Breast epithelium (tissue), 4 donors: ENCODE data around the gene SF3A2. TPM values are rescaled to one million over a fixed set of nuclear protein-coding genes. Genes with fewer than 3 reads are reported as not detected.

Source experiments
- DNase-seq, 2 donors: peaks; one replicate each; pipeline ENCODE4 v3.0.0-alpha.2; 2019; ENCODE audit warnings: low spot score in 2 of 2
- H3K27ac ChIP-seq, 2 donors: fragments of 200-600 bp; sonication (generic) in 1 of 2; one replicate each; pipeline ENCODE4 v1.5.1; 2016 to 2019; ENCODE audit warnings: mild to moderate bottlenecking in 1 of 2
- H3K27me3 ChIP-seq, 2 donors: fragments of 200-600 bp; sonication (generic) in 1 of 2; one replicate each; pipeline versions ENCODE4 v1.5.1 to v1.6.0; 2017 to 2019; ENCODE audit warnings: control low read depth in 1 of 2, mild to moderate bottlenecking in 1 of 2
- H3K36me3 ChIP-seq: fragments of 200-600 bp; one replicate; pipeline ENCODE4 v1.5.1; 2019
- H3K4me1 ChIP-seq, 2 donors: fragments of 200-600 bp; sonication (generic); one replicate each; pipeline ENCODE4 v1.5.1; 2016 to 2019; ENCODE audit warnings: control low read depth in 1 of 2
- H3K4me3 ChIP-seq, 3 donors: fragments of 200-600 bp; sonication (generic); 1 replicate in 2 of 3; 2 replicates in 1 of 3; pipeline ENCODE4 v1.5.1; 2016 to 2019; ENCODE audit warnings: mild to moderate bottlenecking in 3 of 3, moderate library complexity in 2 of 3
- H3K9me3 ChIP-seq, 2 donors: fragments of 200-600 bp; sonication (generic) in 1 of 2; one replicate each; pipeline ENCODE4 v1.5.1; 2016 to 2019; ENCODE audit warnings: control low read depth in 1 of 2
- CTCF ChIP-seq, 3 donors: fragments of 450-650 bp; IDR thresholded peaks; one replicate each; pipeline ENCODE4 v1.5.1; 2016 to 2017; ENCODE audit warnings: antibody characterized with exemption in 3 of 3, mild to moderate bottlenecking in 3 of 3, moderate library complexity in 3 of 3
- POLR2A ChIP-seq: fragments of 450-650 bp; IDR thresholded peaks from one replicate; pipeline ENCODE4 v1.6.1; 2016; ENCODE audit warnings: antibody characterized with exemption, mild to moderate bottlenecking, moderate library complexity
- POLR2AphosphoS5 ChIP-seq, 3 donors: sonication (generic); formaldehyde crosslinking; IDR thresholded peaks; one replicate each; pipeline ENCODE4 v1.6.1; 2017; ENCODE audit warnings: antibody characterized with exemption in 3 of 3
- intact Hi-C: fragments of 100-400 bp; cut with DNase I; formaldehyde crosslinking; loops from one replicate; pipeline ENCODE4 v1.15.1; 2023; ENCODE audit warnings: low total_unique reads
- total RNA-seq, 3 donors: library from RNA; depleted of rRNA; stranded (reverse); fragments of >200 nt; gene quantifications; one replicate each; pipeline ENCODE4 v1.1.0, GENCODE V29; 2016

Gene SF3A2
- total RNA-seq, 3 donors from 2014 or later: 32.6 to 38.0 (median 33.3) TPM

- intact Hi-C loops: no loop called here
- no peak for DNase-seq
- Histone ChIP-seq H3K27me3 (no peaks in the 10 kb centered on the region), H3K4me1 (no peaks in the 10 kb centered on the region), H3K27ac (no peak overlapping the region), H3K9me3 (no peaks in the 10 kb centered on the region), H3K4me3 (no peak overlapping the region), H3K36me3 (no peaks in the 10 kb centered on the region)
- TF ChIP-seq CTCF (IDR thresholded peaks at IDR 0.05): no peak
- TF ChIP-seq POLR2A: no peak
- no peak for TF ChIP-seq POLR2AphosphoS5 (IDR thresholded peaks at IDR 0.05)
Measured at GRCh38 chr19:2226840-2227360, 9.7 kb upstream of the SF3A2 start.

GRCh38 chr19:2227415-2228156 is 9.0 kb upstream of the SF3A2 start:
- TF ChIP-seq CTCF (IDR thresholded peaks at IDR 0.05) (no peak), POLR2A (no peak), POLR2AphosphoS5 (IDR thresholded peaks at IDR 0.05) (no peak)
- Histone ChIP-seq H3K27ac (no peak overlapping the region), H3K36me3 (no peaks in the 10 kb centered on the region), H3K9me3 (no peaks in the 10 kb centered on the region), H3K4me1 (no peaks in the 10 kb centered on the region), H3K4me3 (no peak overlapping the region), H3K27me3 (no peaks in the 10 kb centered on the region)
- no peak for DNase-seq
- intact Hi-C loops: no loop called here

- intact Hi-C loops: no loop called here
- Histone ChIP-seq H3K9me3 (no peaks in the 10 kb centered on the region), H3K27me3 (no peaks in the 10 kb centered on the region), H3K4me1 (no peaks in the 10 kb centered on the region), H3K27ac (no peak overlapping the region), H3K36me3 (no peaks in the 10 kb centered on the region), H3K4me3 (no peak overlapping the region)
- DNase-seq: no peak
- TF ChIP-seq POLR2A (no peak), CTCF (IDR thresholded peaks at IDR 0.05) (no peak), POLR2AphosphoS5 (IDR thresholded peaks at IDR 0.05) (no peak)
Measured at GRCh38 chr19:2228157-2229030, 8.2 kb upstream of the SF3A2 start.

- H3K4me1 ChIP-seq: no peaks in the 10 kb centered on the region
- TF ChIP-seq POLR2AphosphoS5 (IDR thresholded peaks at IDR 0.05): no peak
- TF ChIP-seq CTCF (IDR thresholded peaks at IDR 0.05): no peak
- TF ChIP-seq POLR2A: no peak
- H3K36me3 ChIP-seq: no peaks in the 10 kb centered on the region
- no peaks in the 10 kb centered on the region for H3K27me3 ChIP-seq
- intact Hi-C loops: no loop called here
- no peak for DNase-seq
- no peak overlapping the region for H3K27ac ChIP-seq
- no peak overlapping the region for H3K4me3 ChIP-seq
- H3K9me3 ChIP-seq: no peaks in the 10 kb centered on the region
Measured at GRCh38 chr19:2229103-2230032, 7.3 kb upstream of the SF3A2 start.
